ENCODE results near the gene CCT6B. TPM values are rescaled to one million over a fixed set of nuclear protein-coding genes. Genes with fewer than 3 reads are reported as not detected.

Gene CCT6B
- total and polyA plus RNA-seq, 10 donors = 1.3 to 7.6 (median 2.9) TPM

DNA sequence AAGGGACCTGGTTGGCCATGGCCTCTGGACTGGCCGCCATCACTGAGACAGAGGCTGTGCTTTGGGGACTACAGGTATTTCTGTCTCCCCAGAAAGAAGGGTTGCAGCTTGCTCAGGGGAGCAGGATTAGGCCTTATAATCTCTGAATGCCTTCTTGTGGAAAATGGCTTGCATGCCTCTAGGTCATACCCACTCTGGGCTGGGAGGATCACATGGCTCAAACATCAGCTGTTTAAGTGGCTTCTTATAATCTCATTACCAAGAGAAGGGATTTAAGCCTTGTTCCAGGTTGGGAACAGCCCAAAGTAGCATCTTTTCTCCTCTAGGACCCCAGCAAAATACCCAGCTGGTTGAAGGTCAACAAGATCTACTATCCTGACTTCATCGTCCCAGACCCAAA is 38.2 kb upstream of the CCT6B start:
- H3K27ac ChIP-seq = peak overlapping the region in 2 of 8 donors; percentile 68 to 74
- no peak for TF ChIP-seq POLR2A (IDR thresholded peaks at IDR 0.05)
- TF ChIP-seq POLR2AphosphoS5 (IDR thresholded peaks at IDR 0.05) = no peak
- TF ChIP-seq, protein P1, sequence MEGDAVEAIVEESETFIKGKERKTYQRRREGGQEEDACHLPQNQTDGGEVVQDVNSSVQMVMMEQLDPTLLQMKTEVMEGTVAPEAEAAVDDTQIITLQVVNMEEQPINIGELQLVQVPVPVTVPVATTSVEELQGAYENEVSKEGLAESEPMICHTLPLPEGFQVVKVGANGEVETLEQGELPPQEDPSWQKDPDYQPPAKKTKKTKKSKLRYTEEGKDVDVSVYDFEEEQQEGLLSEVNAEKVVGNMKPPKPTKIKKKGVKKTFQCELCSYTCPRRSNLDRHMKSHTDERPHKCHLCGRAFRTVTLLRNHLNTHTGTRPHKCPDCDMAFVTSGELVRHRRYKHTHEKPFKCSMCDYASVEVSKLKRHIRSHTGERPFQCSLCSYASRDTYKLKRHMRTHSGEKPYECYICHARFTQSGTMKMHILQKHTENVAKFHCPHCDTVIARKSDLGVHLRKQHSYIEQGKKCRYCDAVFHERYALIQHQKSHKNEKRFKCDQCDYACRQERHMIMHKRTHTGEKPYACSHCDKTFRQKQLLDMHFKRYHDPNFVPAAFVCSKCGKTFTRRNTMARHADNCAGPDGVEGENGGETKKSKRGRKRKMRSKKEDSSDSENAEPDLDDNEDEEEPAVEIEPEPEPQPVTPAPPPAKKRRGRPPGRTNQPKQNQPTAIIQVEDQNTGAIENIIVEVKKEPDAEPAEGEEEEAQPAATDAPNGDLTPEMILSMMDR (IDR thresholded peaks at IDR 0.05 in 8 of 11, conservative IDR thresholded peaks at IDR 0.05 in 3 of 11) = no peak
- no peak overlapping the region for H3K4me3 ChIP-seq
- WGBS, 5 donors = 93 to 99% (median 95%) methylated on average over 2 of the region's 2 CpGs
- intact Hi-C loops (cut with DNase I; ENCODE audit: low total_unique reads) = loop anchor here (2.0 kb wide), 1 partner anchor 89 kb away; no protein-coding TSS in a partner anchor
- DNase-seq = no peak
- H3K27me3 ChIP-seq (replicated peaks in 1 of 7) = no peaks in the 10 kb centered on the region
- peaks cover 0 to 31% (median 17%) of the 10 kb centered on the region in 6 donors for H3K4me1 ChIP-seq
- peaks cover 0 to 100% (median 86%) of the 10 kb centered on the region in 6 donors for H3K36me3 ChIP-seq
- no peaks in the 10 kb centered on the region for H3K9me3 ChIP-seq

DNA sequence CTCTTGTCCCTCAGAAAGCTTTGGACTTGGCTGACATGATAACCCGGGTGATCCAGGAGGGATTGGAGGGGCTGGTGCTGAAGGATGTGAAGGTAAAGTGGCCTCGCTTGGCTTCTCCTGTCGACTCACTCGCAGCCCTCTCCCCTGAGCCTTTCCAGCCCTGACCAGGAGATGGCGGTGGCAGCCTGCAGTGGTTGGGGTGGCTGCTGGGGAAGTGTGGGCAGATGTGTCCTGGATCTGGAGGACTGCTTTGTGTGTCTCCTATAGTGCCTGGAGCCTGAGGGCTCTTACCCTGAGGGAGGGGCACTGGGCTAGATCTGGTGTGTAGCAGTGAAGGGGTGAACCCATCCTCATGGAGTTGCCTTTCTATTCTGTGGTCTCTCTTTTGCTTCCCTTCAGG is 36.9 kb upstream of the CCT6B start:
- peak; percentile 94 for DNase-seq
- Histone ChIP-seq H3K27ac (peak overlapping the region in 7 of 8 donors; percentile 19 to 74 (median 43)), H3K4me3 (no peak overlapping the region), H3K27me3 (replicated peaks in 1 of 7) (no peaks in the 10 kb centered on the region), H3K36me3 (peaks cover 0 to 100% (median 87%) of the 10 kb centered on the region in 6 donors), H3K4me1 (peaks cover 0 to 33% (median 17%) of the 10 kb centered on the region in 6 donors), H3K9me3 (no peaks in the 10 kb centered on the region)
- 31 to 42% (median 37%) methylated on average over 5 of the region's 5 CpGs for WGBS, 5 donors
- TF ChIP-seq, protein P1 (IDR thresholded peaks at IDR 0.05 in 8 of 11, conservative IDR thresholded peaks at IDR 0.05 in 3 of 11) = peak; percentile 58 to 92 (median 85)
- TF ChIP-seq POLR2A (IDR thresholded peaks at IDR 0.05) (no peak), POLR2AphosphoS5 (IDR thresholded peaks at IDR 0.05) (peak; percentile 66 to 75 (median 69))
- intact Hi-C loops (cut with DNase I; ENCODE audit: low total_unique reads) = loop anchor here (2.0 kb wide), 1 partner anchor 91 kb away; no protein-coding TSS in a partner anchor

DNA sequence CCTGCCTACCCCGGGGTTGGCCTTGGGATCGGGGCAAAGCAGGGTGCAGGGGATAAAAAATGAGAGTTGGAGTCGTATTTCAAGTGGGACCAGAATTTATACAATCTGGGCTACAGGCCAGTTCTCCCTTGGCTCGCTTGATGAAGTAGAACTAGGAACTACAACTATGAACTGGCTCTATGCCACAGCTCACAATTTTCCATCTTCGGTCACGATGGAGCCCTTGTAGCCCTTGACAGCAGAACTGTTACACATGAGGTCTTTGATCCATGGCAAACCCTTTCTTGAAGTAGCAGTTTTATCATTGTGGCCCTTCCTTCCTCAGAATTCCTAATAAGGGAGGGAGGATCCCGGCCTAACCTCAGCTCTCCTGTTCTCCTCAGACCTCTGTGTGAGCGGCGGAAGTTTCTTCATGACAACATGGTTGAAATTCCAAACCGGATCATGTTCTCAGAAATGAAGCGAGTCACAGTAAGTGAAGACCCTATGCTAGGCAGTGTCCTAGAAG is 36.1 kb upstream of the CCT6B start:
- 63 to 82% (median 68%) methylated on average over 11 of the region's 11 CpGs for WGBS, 5 donors
- no peak overlapping the region for H3K4me3 ChIP-seq
- H3K4me1 ChIP-seq = peaks cover 0 to 41% (median 17%) of the 10 kb centered on the region in 6 donors
- peaks cover 6 to 100% (median 87%) of the 10 kb centered on the region in 6 donors for H3K36me3 ChIP-seq
- intact Hi-C loops (cut with DNase I; ENCODE audit: low total_unique reads) = no loop called here
- H3K9me3 ChIP-seq = no peaks in the 10 kb centered on the region
- TF ChIP-seq POLR2AphosphoS5 (IDR thresholded peaks at IDR 0.05) (peak in 1 of 3 donors; percentile 55), POLR2A (IDR thresholded peaks at IDR 0.05) (no peak)
- no peak for DNase-seq
- no peaks in the 10 kb centered on the region for H3K27me3 ChIP-seq (replicated peaks in 1 of 7)
- H3K27ac ChIP-seq = peak overlapping the region in 7 of 8 donors; percentile 2 to 74 (median 43)

DNA sequence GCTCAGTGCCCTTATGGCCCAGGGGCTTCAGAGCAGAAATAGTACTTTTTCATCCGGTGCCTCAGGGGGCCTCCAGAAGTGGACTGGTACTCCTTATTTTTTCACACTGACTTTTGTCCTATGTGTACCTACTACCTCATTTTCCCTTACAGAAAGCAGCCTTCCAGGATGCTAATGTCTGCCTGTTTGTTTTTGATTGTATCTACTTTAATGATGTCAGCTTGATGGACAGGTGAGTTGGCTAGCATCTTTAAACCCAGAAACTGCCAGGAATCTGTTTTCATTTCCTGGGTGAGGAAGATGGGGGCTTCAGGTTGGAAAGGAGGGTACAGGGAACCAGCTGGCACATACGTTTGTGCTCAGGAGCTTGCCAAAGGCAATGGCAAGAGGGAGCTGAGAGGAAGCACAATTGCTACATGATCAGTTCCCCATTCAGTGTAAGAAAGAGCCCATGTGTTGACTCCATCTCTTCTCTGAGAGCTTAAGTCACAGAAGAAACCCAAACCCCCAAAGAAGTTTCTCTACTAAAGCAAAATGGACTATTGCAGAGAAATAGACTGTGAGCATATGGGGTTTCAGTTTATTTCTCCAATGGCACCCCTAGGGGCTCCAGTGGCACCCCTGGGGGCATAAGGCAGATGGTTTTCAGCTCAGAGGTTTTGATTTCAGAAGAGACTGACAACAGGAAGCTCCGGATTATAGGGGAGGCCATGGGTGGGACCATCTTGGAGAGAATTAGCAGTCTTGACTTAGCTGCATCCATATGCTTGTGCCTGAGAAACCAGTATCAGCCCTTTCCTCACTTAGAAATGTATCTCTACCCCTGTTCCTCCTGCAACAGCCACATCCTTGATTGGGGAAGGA is 35.4 kb upstream of the CCT6B start:
- no peaks in the 10 kb centered on the region for H3K9me3 ChIP-seq
- intact Hi-C loops (cut with DNase I; ENCODE audit: low total_unique reads) = no loop called here
- H3K27me3 ChIP-seq (replicated peaks in 1 of 7) = no peaks in the 10 kb centered on the region
- 66 to 85% (median 76%) methylated on average over 3 of the region's 3 CpGs for WGBS, 5 donors
- peaks cover 6 to 100% (median 86%) of the 10 kb centered on the region in 6 donors for H3K36me3 ChIP-seq
- no peak for TF ChIP-seq POLR2AphosphoS5 (IDR thresholded peaks at IDR 0.05)
- no peak for TF ChIP-seq POLR2A (IDR thresholded peaks at IDR 0.05)
- TF ChIP-seq, protein P1 (IDR thresholded peaks at IDR 0.05 in 8 of 11, conservative IDR thresholded peaks at IDR 0.05 in 3 of 11) = no peak
- DNase-seq = no peak
- H3K4me3 ChIP-seq = no peak overlapping the region
- peak overlapping the region in 7 of 8 donors; percentile 2 to 74 (median 41) for H3K27ac ChIP-seq
- peaks cover 0 to 48% (median 19%) of the 10 kb centered on the region in 6 donors for H3K4me1 ChIP-seq
